ENCODE data around the gene EIF3M.
"Not testable (repeated sequence)": the region's sequence is repeated elsewhere in the genome, so short reads cannot be mapped to it uniquely, and the experiment has no call there.

The EIF3M gene

GRCh38 chr11:32574421-32574820 is 9.2 kb upstream of the EIF3M start:
- no peaks in the 10 kb centered on the region for H3K9me3 Mint-ChIP-seq
- H3K36me3 Mint-ChIP-seq (ENCODE audit: low read depth) = no peaks in the 10 kb centered on the region
- H3K27ac Mint-ChIP-seq = no peak overlapping the region
- peaks cover 2% of the 10 kb centered on the region for H3K27me3 Mint-ChIP-seq
- intact Hi-C loops (cut with micrococcal nuclease) = no loop called here
- H3K4me3 Mint-ChIP-seq = no peak overlapping the region
- H3K4me1 Mint-ChIP-seq (ENCODE audit: low read depth) = peaks cover 6% of the 10 kb centered on the region

DNA sequence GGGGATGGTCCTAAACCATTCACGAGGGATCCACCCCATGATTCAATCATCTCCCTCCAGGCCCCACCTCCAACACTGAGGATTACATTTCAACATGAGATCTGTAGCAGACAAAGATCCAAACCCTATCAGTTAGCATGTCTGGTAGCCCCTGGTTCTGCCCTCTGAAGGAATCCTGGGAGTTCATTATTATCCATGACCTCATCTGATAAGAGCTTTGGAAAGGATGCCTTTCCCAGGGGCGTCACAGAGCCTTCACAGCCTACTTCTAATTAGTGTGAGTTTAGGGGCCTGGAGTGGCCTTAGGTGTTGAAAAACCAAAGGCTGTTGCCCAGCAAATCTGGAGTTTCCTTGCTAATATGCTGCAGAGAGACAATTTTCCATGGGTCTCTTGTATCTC is 8.6 kb upstream of the EIF3M start:
- Mint-ChIP-seq H3K4me1 (ENCODE audit: low read depth) (peaks cover 6% of the 10 kb centered on the region), H3K9me3 (no peaks in the 10 kb centered on the region), H3K36me3 (ENCODE audit: low read depth) (no peaks in the 10 kb centered on the region), H3K27me3 (peaks cover 2% of the 10 kb centered on the region), H3K4me3 (no peak overlapping the region), H3K27ac (no peak overlapping the region)
- intact Hi-C loops (cut with micrococcal nuclease) = no loop called here

DNA sequence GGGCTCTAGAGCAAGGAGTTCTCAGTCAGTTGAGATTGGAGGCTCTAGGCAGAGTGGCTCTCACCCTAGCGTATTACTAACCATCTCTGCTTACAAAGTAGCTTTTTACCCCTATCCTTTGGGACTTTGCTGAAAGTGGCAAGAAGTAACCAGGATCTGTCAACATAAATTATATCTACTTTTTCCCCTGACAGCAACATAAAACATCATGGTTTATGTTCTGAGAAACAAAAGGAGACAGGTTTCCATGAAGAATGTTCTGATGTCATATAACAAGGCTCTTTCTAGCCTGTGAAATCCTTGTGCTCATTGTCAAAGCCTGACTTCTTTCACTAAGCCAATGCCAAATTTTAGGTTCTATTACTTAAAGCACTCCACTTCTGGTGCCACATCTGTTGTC is 7.2 kb upstream of the EIF3M start:
- H3K9me3 Mint-ChIP-seq = no peaks in the 10 kb centered on the region
- H3K4me3 Mint-ChIP-seq = no peak overlapping the region
- H3K4me1 Mint-ChIP-seq (ENCODE audit: low read depth) = peaks cover 6% of the 10 kb centered on the region
- no peak overlapping the region for H3K27ac Mint-ChIP-seq
- intact Hi-C loops (cut with micrococcal nuclease) = no loop called here
- H3K27me3 Mint-ChIP-seq = peaks cover 2% of the 10 kb centered on the region
- H3K36me3 Mint-ChIP-seq (ENCODE audit: low read depth) = no peaks in the 10 kb centered on the region

DNA sequence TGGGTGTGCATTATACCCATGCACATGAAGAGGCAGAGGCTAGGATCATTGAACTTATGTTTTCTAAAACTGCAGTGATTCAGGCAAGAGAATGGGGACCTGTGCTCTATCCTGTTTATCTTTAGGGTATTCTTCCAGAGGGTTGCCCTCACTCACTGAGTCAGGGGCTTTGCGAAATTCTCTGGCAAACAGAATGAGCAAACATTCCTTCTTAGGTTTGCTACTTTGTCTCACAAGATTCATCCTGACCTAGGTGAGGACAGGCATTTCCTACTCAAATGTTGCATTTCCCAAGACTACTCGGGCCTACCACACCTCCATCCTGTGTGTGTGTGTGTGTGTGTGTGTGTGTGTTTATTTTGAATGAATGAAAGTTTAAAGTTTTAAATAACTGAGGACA is 2.7 kb upstream of the EIF3M start:
- Mint-ChIP-seq H3K36me3 (ENCODE audit: low read depth) (peaks cover 11% of the 10 kb centered on the region), H3K9me3 (no peaks in the 10 kb centered on the region), H3K27ac (no peak overlapping the region), H3K27me3 (no peaks in the 10 kb centered on the region), H3K4me3 (no peak overlapping the region), H3K4me1 (ENCODE audit: low read depth) (peaks cover 15% of the 10 kb centered on the region)
- intact Hi-C loops (cut with micrococcal nuclease) = loop anchor here (10.0 kb wide), 1 partner anchor 1216 kb away; the partner anchor contains the start of genes DCDC1 and DNAJC24

- no peaks in the 10 kb centered on the region for H3K27me3 Mint-ChIP-seq
- H3K4me1 Mint-ChIP-seq (ENCODE audit: low read depth) = peaks cover 18% of the 10 kb centered on the region
- peaks cover 13% of the 10 kb centered on the region for H3K36me3 Mint-ChIP-seq (ENCODE audit: low read depth)
- H3K4me3 Mint-ChIP-seq = no peak overlapping the region
- H3K27ac Mint-ChIP-seq = no peak overlapping the region
- intact Hi-C loops (cut with micrococcal nuclease) = loop anchor here (10.0 kb wide), 1 partner anchor 1217 kb away; the partner anchor contains the start of genes DCDC1 and DNAJC24
- no peaks in the 10 kb centered on the region for H3K9me3 Mint-ChIP-seq
Measured at GRCh38 chr11:32581556-32581955, 2.1 kb upstream of the EIF3M start.

GRCh38 chr11:32584921-32585320 is 1.3 kb downstream of the EIF3M start:
- Mint-ChIP-seq H3K27ac (peak overlapping the region; percentile 96), H3K9me3 (no peaks in the 10 kb centered on the region), H3K27me3 (no peaks in the 10 kb centered on the region), H3K4me1 (ENCODE audit: low read depth) (peaks cover 34% of the 10 kb centered on the region), H3K36me3 (ENCODE audit: low read depth) (peaks cover 36% of the 10 kb centered on the region), H3K4me3 (peak overlapping the region; percentile 94)
- intact Hi-C loops (cut with micrococcal nuclease) = loop anchor here (10.0 kb wide), 1 partner anchor 1220 kb away; the partner anchor contains the start of genes DCDC1 and DNAJC24

DNA sequence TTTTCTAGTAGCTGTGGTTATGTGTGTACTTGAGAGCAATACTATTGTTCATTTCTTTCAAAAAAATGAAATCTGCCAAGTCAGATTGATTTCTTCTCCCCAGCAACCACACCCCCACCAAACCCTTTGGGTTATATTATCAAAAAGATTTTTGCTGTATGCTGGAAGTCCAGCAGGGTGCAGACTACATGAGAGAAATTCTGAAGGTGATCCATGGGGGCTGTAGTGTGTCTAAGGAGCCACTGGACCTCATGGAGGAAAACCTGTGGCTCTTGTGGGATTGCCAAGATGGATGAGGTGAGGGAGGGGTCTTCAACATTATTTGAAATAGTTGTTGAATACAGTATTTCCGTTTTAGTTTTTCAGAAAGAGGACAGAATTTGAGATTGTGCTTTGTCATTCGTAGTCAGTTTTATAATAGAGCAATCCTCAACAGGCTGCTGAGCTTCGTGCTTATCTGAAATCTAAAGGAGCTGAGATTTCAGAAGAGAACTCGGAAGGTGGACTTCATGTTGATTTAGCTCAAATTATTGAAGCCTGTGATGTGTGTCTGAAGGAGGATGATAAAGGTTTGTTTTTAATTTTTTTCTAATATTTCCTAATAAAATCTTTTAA is 3.1 kb downstream of the EIF3M start:
- Mint-ChIP-seq H3K4me3 (no peak overlapping the region), H3K27ac (peak overlapping the region; percentile 47), H3K4me1 (ENCODE audit: low read depth) (peaks cover 36% of the 10 kb centered on the region), H3K27me3 (no peaks in the 10 kb centered on the region), H3K9me3 (no peaks in the 10 kb centered on the region), H3K36me3 (ENCODE audit: low read depth) (peaks cover 54% of the 10 kb centered on the region)
- intact Hi-C loops (cut with micrococcal nuclease) = loop anchor here (10.0 kb wide), 1 partner anchor 1222 kb away; the partner anchor contains the start of genes DCDC1 and DNAJC24

DNA sequence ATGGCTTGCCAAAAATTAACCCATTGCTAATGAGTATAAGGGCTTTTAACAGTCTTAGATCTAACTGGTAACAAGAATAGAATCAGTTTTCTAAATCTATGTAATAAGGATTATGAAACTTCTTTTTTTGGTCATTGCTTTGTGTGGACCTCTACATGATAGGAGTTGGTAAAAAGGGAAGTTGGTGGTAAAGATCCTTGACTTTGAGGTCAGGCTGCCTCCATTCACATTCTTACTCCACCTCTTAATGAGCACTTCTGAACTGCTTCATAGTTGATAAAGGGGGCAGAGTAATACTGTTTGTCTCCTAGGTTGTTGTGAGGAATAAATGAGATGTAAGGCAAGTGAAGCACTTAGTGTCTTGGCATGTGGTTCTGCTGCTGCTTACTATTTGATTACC is 10.6 kb downstream of the EIF3M start:
- no peak overlapping the region for H3K27ac Mint-ChIP-seq
- intact Hi-C loops (cut with micrococcal nuclease) = no loop called here
- H3K9me3 Mint-ChIP-seq = no peaks in the 10 kb centered on the region
- H3K36me3 Mint-ChIP-seq (ENCODE audit: low read depth) = peaks cover 88% of the 10 kb centered on the region
- peaks cover 25% of the 10 kb centered on the region for H3K4me1 Mint-ChIP-seq (ENCODE audit: low read depth)
- no peaks in the 10 kb centered on the region for H3K27me3 Mint-ChIP-seq
- no peak overlapping the region for H3K4me3 Mint-ChIP-seq

GRCh38 chr11:32596114-32596513 is 12.5 kb downstream of the EIF3M start:
- H3K27ac Mint-ChIP-seq; H3K9me3 Mint-ChIP-seq; intact Hi-C loops (cut with micrococcal nuclease); H3K4me3 Mint-ChIP-seq; H3K27me3 Mint-ChIP-seq: not testable (repeated sequence)
- peaks cover 78% of the 10 kb centered on the region for H3K36me3 Mint-ChIP-seq (ENCODE audit: low read depth)
- peaks cover 25% of the 10 kb centered on the region for H3K4me1 Mint-ChIP-seq (ENCODE audit: low read depth)

DNA sequence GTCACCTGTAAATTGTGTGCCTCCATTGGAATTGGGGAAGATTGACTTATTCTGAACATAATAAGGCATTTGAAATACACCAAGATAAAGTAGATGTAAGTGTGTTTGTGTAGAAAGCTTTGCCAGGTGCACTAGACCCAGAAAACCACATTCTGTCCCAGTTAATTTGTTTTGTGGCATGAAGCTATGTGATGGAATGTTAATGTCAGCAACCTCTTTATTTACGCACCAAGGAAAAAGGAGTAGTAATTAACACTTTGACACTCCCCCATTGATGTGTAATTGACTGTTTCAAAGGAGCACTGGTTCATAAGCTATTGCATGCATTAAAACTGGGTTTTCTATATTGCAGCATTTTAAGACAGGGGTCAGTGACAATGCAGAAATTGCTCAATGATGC is 14.3 kb downstream of the EIF3M start:
- Mint-ChIP-seq H3K4me1 (ENCODE audit: low read depth) (peaks cover 14% of the 10 kb centered on the region), H3K9me3 (no peaks in the 10 kb centered on the region), H3K36me3 (ENCODE audit: low read depth) (peaks cover 74% of the 10 kb centered on the region), H3K27me3 (no peaks in the 10 kb centered on the region), H3K27ac (no peak overlapping the region), H3K4me3 (no peak overlapping the region)
- intact Hi-C loops (cut with micrococcal nuclease) = no loop called here

GRCh38 chr11:32602657-32603415 is 19.2 kb downstream of the EIF3M start:
- H3K9me3 Mint-ChIP-seq = peaks cover 7% of the 10 kb centered on the region
- intact Hi-C loops (cut with micrococcal nuclease) = no loop called here
- no peaks in the 10 kb centered on the region for H3K4me1 Mint-ChIP-seq (ENCODE audit: low read depth)
- no peak overlapping the region for H3K27ac Mint-ChIP-seq
- no peaks in the 10 kb centered on the region for H3K27me3 Mint-ChIP-seq
- H3K36me3 Mint-ChIP-seq (ENCODE audit: low read depth) = peaks cover 63% of the 10 kb centered on the region
- H3K4me3 Mint-ChIP-seq = no peak overlapping the region

GRCh38 chr11:32606220-32606619 is 22.6 kb downstream of the EIF3M start:
- Mint-ChIP-seq H3K4me1 (ENCODE audit: low read depth) (no peaks in the 10 kb centered on the region), H3K9me3 (peaks cover 28% of the 10 kb centered on the region), H3K36me3 (ENCODE audit: low read depth) (peaks cover 72% of the 10 kb centered on the region), H3K27ac (no peak overlapping the region), H3K27me3 (no peaks in the 10 kb centered on the region), H3K4me3 (no peak overlapping the region)
- intact Hi-C loops (cut with micrococcal nuclease) = no loop called here

DNA sequence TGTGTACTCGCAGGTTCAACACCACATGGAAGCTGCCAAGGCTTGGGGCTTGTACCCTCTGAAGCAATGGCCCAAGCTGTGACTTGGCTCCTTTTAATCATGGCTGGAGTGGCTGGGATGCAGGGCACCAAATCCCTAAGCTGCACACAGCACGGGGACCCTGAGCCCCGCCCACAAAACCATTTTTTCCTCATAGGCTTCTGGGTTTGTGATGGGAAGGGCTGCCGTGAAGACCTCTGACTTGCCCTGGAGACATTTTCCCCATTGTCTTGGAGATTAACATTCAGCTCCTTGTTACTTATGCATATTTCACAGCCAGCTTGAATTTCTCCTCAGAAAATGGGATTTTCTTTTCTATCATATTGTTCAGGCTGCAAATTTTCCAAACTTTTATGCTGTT is 25.2 kb downstream of the EIF3M start:
- H3K4me3 Mint-ChIP-seq; H3K27me3 Mint-ChIP-seq; intact Hi-C loops (cut with micrococcal nuclease); H3K4me1 Mint-ChIP-seq (ENCODE audit: low read depth); H3K27ac Mint-ChIP-seq: not testable (repeated sequence)
- H3K36me3 Mint-ChIP-seq (ENCODE audit: low read depth) = peaks cover 50% of the 10 kb centered on the region
- H3K9me3 Mint-ChIP-seq = peaks cover 28% of the 10 kb centered on the region

- Mint-ChIP-seq H3K9me3 (peaks cover 28% of the 10 kb centered on the region), H3K27me3 (no peaks in the 10 kb centered on the region), H3K4me3 (no peak overlapping the region), H3K4me1 (ENCODE audit: low read depth) (no peaks in the 10 kb centered on the region), H3K27ac (no peak overlapping the region), H3K36me3 (ENCODE audit: low read depth) (peaks cover 29% of the 10 kb centered on the region)
- intact Hi-C loops (cut with micrococcal nuclease) = loop anchor here (10.0 kb wide), 1 partner anchor 286 kb away; no protein-coding TSS in a partner anchor
Measured at GRCh38 chr11:32610797-32611352, 27.2 kb downstream of the EIF3M start.

Measured in dendritic cell treated with granulocyte-macrophage colony-stimulating factor and Interleukin-4, amounts not matched to agents 40 ng/mL and 50 ng/mL, for 4 days (primary cell).